ENCODE results near the gene ZNF90. TPM values are rescaled to one million over a fixed set of nuclear protein-coding genes. Genes with fewer than 3 reads are reported as not detected.
"Not testable (repeated sequence)": the region's sequence is repeated elsewhere in the genome, so short reads cannot be mapped to it uniquely, and the experiment has no call there.

Gene ZNF90
- total and polyA plus RNA-seq, 12 donors: 0.47 to 2.4 (median 0.75) TPM

DNA sequence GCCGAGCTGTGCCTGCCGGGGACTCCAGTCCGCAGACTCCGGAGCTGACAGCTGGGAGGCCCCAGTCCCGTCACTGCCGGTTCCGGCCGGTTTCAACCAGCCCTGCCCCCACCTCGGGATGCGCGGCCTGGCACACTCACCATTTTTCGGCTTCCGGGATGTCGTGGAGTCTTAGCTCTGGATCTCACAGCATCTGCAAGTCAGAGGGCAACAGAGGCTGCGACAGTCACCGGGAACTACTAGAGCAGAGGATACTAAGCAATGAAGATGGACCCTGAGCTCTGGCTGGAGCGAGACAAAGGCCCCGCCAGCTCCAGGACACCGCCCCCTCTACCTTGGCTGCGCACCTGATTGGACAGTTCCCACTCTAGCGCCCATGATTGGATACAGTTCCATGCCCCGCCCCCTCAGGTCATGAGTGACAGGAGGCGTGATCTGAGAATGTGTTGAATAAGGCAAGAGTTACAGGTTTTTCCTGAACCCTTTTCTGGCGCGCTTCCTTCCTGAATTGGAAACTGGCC lies 38.5 kb upstream of the ZNF90 start, which contains the start of gene ZNF682:
ZNF682 (minus strand) TSS at position 303 of the 521 bp plus-strand sequence; CDS start at position 143, 160 bp downstream.
- DNase-seq: peak; percentile 93 to 96
- no peak for TF ChIP-seq CTCF (IDR thresholded peaks at IDR 0.05)
- Histone ChIP-seq H3K4me1 (peaks cover 0 to 32% (median 8%) of the 10 kb centered on the region in 9 donors), H3K4me3 (peak within 1 kb of the TSS; percentile 56 to 96 (median 85)), H3K27me3 (no peaks in the 10 kb centered on the region), H3K27ac (peak within 1 kb of the TSS in 9 of 10 donors; percentile 56 to 84 (median 78)), H3K9me3 (peaks cover 0 to 5% (median 0%) of the 10 kb centered on the region in 11 donors), H3K36me3 (peaks cover 0 to 2% (median 0%) of the 10 kb centered on the region in 9 donors)
- intact Hi-C loops (cut with DNase I): loop anchor here in 1 of 10 donors (1.0 kb wide), 1 partner anchor 13 kb away; no protein-coding TSS in a partner anchor
- ATAC-seq: peak; percentile 99 to 100 (median 100)
- WGBS, 2 donors: 0 to 1% methylated on average over 25 of the region's 25 CpGs

- DNase-seq: no peak
- TF ChIP-seq CTCF (IDR thresholded peaks at IDR 0.05): no peak
- no peaks in the 10 kb centered on the region for H3K36me3 ChIP-seq
- no peaks in the 10 kb centered on the region for H3K27me3 ChIP-seq
- WGBS, 2 donors: 24 to 25% methylated on average over 3 of the region's 3 CpGs
- H3K4me3 ChIP-seq: no peak overlapping the region
- H3K9me3 ChIP-seq: peaks cover 0 to 5% (median 0%) of the 10 kb centered on the region in 11 donors
- peak in 4 of 8 donors; percentile 60 to 76 (median 66) for ATAC-seq
- no peak overlapping the region for H3K27ac ChIP-seq
- H3K4me1 ChIP-seq: peaks cover 0 to 20% (median 0%) of the 10 kb centered on the region in 9 donors
- intact Hi-C loops (cut with DNase I): loop anchor here in 1 of 10 donors (10.0 kb wide), 1 partner anchor 120 kb away; the partner anchor contains the start of gene ZNF486
Observed at GRCh38 chr19:20044663-20045062, 33.1 kb upstream of the ZNF90 start.

DNA sequence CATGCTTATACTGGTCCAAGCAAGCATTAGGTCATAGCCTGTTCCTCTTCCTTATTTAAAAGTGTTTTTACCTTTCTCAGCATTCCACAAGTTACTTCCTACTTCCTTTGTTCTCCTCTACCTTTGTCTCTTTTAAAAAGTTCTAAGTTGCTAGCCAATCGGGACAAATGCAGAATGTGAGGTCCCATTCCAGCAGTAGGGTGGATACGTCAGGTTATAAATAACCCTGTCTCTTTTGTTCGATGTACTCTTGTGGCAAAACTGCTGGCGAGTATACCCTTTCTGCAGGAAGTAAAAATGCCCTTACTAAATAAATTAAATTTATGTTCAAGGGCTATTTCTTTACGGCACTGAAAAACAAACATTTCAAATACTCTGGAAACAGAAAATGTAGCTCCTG lies 32.1 kb upstream of the ZNF90 start:
- not testable (repeated sequence) for ATAC-seq, H3K27me3 ChIP-seq, H3K4me3 ChIP-seq, H3K9me3 ChIP-seq, DNase-seq, H3K36me3 ChIP-seq
- 45 to 50% methylated on average over 5 of the region's 5 CpGs for WGBS, 2 donors
- peak overlapping the region in 1 of 10 donors; percentile 41 for H3K27ac ChIP-seq
- intact Hi-C loops (cut with DNase I): loop anchor here in 1 of 10 donors (10.0 kb wide), 1 partner anchor 119 kb away; the partner anchor contains the start of gene ZNF486
- peaks cover 0 to 17% (median 0%) of the 10 kb centered on the region in 9 donors for H3K4me1 ChIP-seq

GRCh38 chr19:20051841-20052768 lies 25.7 kb upstream of the ZNF90 start:
- H3K36me3 ChIP-seq: no peaks in the 10 kb centered on the region
- WGBS, 2 donors: 0 to 1% methylated on average over 43 of the region's 43 CpGs
- ATAC-seq: peak; percentile 99 to 100 (median 100)
- DNase-seq: peak; percentile 93 to 95
- peak overlapping the region in 9 of 10 donors; percentile 67 to 90 (median 82) for H3K27ac ChIP-seq
- peaks cover 0 to 12% (median 6%) of the 10 kb centered on the region in 9 donors for H3K4me1 ChIP-seq
- intact Hi-C loops (cut with DNase I): loop anchor here in 2 of 10 donors (1.0 to 10.0 kb wide), 3 partner anchors 13 to 725 kb away; partner anchors contain the start of genes ZNF486 (in 1 of the 2), ZNF66 (in 1 of the 2) and ZNF682 (in 1 of the 2)
- H3K27me3 ChIP-seq: no peaks in the 10 kb centered on the region
- peak in 4 of 9 donors; percentile 10 to 27 (median 22) for TF ChIP-seq CTCF (IDR thresholded peaks at IDR 0.05)
- H3K9me3 ChIP-seq: no peaks in the 10 kb centered on the region
- H3K4me3 ChIP-seq: peak overlapping the region; percentile 56 to 84 (median 72)

GRCh38 chr19:20058738-20059137 lies 19.1 kb upstream of the ZNF90 start:
- DNase-seq, H3K27me3 ChIP-seq, H3K36me3 ChIP-seq, H3K9me3 ChIP-seq, H3K27ac ChIP-seq, ATAC-seq, H3K4me1 ChIP-seq, H3K4me3 ChIP-seq: not testable (repeated sequence)
- intact Hi-C loops (cut with DNase I): loop anchor here in 1 of 10 donors (10.0 kb wide), 1 partner anchor 106 kb away; the partner anchor contains the start of gene ZNF486
